Stimulated activated CD4-positive, alpha-beta T cell treated with anti-CD3 and anti-CD28 coated beads, TNF-alpha, amount 100 ng/mL, for 1 hour (primary cell): Measurements from ENCODE around the gene FAM107B.

Source experiments
- DNase-seq, 3 donors: peaks; one replicate each; pipeline ENCODE4 v3.0.0-alpha.2; 2020; ENCODE audit warnings: low read depth in 3 of 3, low spot score in 1 of 3

FAM107B gene

DNA sequence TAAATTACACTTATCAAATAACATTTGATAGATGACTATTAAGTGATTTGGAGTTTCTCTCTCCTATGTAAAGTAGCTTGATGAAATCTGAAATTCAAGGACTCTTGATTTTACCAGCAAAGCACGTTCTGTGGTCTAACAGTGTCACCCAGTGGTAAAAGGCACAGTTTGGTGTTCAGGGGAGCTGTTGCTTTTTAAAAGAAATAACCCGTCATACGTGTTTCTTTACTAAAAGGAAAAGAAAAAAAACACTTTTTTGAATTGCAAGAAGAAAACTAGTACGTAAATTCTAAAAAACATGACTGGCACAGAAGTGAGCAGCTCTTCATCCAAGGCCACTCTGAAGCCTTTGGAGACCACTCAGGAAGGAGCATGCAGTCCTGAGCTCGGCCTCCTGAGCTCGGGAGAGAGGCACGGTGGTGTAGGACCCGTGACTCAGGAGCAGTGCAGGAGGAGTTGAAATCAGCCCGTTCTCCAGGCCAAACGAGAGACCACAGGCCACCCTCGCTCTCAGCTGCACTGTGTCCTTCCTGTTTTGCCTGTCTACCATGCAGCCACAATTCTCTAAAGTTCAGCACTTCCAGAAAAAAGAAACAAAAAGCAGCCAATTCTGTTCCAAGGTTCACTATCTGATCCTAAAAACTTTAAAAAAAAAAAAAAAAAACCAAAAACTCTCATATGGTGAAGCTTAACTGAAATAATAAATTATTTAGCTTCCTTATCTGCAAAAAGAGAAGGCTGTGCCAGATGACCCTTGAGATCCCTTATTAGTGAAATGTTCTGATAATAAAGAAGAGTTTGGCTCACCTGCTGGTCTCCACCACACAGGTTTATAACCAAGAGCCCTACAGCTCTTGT, 231.4 kb downstream of the FAM107B start:
- no peak for DNase-seq

DNA sequence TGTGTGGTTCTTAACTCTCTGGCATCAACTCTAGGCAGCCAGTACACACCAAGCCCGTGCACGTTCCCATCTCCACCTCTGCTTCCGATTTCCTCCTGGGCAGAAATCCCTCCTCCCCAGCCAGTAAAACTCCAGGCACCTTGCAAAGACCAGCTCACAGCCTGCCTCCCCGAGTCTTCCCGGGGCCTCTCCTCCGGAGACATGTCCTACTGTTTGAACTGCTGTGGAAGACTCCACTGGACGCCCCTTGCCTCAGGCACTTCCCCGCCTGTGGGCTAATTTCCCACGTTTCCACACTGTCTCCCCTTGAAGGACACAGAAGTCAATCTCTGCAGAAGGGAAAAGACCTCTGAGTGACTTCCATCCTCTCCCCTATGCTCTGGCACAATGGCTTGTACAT, 233.3 kb downstream of the FAM107B start:
- DNase-seq = no peak

GRCh38 chr10:14540611-14541010, 234.1 kb downstream of the FAM107B start:
- DNase-seq = no peak

DNA sequence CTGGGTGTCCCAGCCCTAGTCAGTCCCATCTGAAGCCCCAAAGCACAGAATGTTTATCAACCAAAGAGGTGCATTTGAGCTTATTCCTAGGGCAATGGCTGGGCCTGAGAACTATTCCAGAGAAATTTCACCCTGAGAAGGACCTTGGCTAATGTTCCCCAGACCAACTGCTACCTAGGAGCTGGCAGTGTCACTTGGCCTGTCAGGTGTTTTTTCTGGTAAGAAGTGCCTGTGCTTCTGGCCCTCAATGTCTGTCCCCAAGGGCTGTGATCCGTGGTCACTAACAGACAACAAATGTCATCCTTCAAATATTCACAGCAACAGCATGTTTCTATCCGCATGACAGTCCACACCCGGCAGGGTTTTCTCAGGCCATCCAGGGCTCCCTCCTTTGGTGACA, 234.6 kb downstream of the FAM107B start:
- DNase-seq = no peak

DNA sequence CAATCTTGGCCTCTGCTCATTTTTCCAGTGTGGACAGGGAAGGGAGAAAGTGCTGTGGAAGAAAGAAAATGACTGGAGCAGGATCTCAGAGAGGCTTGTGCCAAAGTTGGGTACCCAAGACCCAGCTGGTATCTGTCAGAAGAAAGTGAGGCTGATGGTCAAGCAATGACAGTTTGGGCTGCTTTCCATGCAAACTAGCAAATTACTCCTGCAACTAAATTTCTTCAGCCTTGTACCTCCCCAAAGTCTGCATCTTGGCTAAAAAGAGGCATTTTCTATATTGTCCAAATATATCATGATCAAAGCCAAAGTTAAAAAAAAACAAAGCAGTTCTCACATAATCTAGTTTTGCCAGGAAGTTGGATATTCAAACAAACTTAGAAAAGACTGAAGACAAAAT, 235.5 kb downstream of the FAM107B start:
- DNase-seq = no peak

DNA sequence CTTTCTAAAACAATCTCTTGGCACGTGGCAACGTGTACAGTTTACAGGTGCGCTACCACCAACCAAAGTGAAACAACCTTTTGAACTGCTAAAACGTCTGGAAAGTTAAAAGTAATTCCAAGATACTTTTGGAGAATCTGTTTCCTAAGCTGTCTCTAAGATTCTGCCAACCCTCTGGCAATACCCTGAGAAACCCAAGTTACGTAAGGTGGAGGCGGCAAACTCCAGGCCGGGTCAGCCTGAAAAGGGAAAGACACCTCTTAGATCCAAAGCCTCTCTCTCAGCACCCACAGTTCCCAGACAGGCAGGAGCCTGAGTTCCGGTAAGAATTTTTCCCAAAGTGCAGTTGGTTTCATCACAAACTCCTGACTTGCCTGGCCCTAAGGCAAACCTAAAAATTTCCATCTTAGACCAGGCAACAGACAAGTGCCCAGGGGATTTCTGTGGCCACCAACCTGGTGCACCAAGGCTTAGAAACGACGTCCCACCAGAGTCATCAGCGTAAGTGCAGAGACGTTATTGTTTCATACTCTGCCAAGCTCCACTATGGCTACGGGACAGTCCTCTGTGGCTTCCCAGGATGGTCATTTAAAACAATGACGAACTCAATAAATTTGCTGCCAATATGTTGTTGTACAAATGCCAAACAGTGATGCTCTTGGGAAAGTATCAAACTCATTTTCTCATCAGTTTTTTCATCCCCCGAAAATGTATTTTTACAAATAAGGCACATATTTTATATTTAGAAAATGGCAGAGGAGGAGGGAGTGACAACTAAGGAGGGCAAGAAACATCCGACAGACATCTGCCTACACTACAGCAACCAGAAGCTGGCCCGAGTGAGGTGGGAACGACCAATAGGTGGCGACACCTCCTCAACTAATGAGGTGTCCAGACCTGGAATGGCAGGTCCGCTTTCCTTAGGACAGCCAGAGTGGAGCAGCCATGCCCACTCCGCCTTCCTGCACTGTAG, 238.2 kb downstream of the FAM107B start:
- peak in 1 of 3 donors; percentile 26 for DNase-seq

DNA sequence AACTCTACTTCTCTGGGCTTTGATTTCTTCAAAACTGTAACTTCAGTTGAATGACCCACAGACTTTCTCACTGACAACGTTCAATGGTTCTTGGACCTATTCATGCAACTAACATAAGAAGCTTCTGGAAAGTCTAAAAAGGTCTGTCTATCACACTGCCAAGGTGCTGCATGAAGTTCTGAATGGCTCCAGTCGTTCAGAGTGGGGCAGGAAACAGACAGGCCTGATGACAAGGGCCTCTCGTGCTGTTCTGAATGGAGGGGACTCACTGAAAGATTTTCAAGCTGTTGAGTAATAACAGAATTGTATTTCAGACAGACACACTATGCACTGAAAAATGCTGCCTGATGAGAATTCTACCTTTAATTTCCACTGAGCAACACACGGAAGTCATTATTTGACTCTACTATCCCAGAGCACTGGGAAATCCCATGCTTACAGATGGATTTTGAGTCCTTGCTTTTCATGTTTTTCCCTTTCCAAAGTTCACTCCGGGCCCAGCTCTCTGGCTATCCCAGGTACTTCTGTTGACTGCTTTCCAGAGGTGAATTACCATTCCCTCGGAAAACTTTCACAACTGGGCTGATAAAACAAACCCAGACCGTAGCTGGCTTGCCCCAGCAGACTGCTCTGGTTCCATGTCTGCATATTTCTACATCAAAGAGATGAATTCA, 239.1 kb downstream of the FAM107B start:
- no peak for DNase-seq

DNA sequence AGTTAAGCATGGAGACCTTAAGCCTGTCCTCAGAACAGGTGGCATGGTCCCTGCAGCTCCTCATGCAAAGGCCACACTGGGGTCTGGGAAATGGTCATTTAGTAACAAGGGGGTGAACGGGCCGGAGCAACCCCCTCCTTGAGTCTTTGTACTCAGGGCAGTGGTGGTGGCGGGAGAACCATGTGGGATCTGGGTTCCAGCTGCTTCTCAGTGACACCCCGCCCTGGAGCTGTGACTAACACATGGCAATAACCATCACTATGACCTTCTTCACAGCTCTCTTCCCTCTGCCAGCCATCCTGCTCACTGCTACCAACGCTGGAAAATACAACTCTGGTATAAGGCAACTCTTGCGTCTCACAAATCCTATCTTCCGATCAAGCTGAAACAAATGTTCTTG, 240.5 kb downstream of the FAM107B start:
- DNase-seq = no peak

DNA sequence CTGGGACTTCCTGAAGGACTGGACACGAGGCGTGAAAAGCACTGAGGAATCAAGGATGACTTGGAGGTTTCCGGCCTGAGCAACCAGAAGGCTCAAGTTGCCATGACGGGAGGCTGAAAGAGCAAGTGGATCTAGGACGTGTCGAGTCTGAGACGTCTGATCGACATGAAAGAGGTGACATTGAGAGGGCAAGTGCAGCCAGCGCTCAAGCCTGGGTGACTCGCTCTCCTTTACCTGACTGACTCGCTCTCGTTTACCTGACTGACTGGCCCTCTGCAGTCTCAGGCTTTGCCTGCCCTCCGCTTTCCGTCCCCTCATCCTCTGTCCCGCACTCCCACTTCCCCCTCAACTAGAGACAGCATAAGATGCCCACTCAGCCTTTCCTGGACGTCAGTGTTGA, 241.4 kb downstream of the FAM107B start:
- no peak for DNase-seq

DNA sequence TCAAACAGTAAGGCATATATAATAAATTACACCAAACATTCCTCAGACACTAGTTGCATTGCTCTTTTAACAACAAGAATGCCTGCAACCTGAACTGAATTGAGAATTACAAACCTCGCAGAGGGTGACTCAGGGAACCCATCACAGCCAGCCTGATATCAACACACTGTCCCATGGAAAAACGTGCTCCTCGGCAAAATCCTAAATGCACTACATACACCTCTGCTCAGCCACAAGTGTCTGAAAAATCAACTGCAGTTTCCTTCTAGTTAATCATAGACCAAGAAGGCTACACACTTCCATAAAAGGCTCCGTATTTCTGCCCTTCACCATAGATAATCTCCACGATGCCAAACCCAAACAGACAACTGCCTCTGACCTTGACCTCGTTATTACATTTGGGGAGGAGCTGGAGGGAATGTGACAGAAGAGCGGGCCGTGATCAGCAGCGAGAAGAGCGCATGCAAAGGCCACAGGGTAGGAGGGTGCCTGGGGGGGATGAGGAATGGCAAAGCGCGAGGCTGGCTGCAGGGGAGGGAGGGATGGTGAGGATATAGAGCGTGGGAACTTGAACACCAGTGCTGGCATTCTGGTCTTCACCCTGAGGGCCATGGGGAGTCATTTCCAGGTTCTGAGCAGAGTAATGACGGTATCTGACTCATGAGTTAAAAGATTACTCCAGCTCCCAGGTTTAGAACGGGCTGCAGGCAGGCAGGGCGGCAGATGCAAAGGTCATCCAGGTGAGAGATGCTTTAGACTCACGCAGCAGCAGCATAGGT, 242.0 kb downstream of the FAM107B start:
- no peak for DNase-seq

- no peak for DNase-seq
Observed at GRCh38 chr10:14531974-14532373, 242.7 kb downstream of the FAM107B start.

- DNase-seq = no peak
Observed at GRCh38 chr10:14530465-14530864, 244.2 kb downstream of the FAM107B start.

GRCh38 chr10:14529351-14529750, 245.3 kb downstream of the FAM107B start:
- DNase-seq = no peak

- no peak for DNase-seq
Observed at GRCh38 chr10:14528450-14528849, 246.2 kb downstream of the FAM107B start.

DNA sequence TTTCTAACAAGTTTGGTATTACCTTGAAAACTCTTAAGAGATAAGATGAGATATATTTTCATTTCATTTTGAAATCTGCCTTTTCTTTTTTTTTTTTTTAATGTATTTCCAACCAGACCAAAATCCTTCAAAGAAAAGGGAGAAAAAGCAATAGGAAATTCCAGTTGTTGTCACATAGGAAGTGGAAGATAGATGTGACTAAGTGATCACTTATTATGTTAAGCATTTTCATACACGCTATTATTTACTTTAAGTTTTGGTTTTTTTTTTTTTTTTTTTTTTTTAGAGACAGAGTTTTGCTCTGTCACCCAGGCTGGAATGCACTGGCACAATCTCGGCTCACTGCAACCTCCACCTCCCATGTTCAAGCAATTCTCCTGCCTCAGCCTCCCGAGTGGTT, 246.8 kb downstream of the FAM107B start:
- no peak for DNase-seq

GRCh38 chr10:14527134-14527844, 247.4 kb downstream of the FAM107B start:
- DNase-seq = no peak

GRCh38 chr10:14526326-14526725, 248.4 kb downstream of the FAM107B start:
- no peak for DNase-seq

DNA sequence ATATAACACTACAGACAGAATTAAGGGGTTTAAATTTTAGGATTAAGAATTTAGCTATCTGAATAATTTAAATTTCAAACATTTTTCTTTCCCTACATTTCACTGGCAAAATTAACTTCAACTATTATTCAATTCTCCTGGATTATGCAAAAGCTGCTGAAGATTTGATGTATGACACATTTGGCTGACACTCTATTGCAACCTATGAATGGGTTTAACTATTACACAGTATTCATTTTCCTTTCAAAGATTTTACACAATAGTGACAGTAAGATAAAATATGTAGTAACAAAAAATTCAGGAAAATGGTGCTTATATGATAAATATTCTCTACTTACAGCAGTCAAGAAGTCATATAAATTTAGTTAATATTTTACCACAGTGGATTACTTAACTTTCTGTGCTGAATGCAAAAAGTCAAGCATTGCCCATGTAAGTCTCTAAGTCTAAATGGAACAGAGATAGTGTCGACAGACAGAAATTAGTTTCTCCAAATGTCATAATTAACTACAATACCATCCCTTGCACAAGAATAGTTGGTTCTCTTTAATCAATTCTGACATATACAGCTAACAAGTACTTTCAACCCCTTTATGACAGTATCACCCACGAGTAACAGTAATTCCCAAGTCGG, 249.9 kb downstream of the FAM107B start:
- no peak for DNase-seq

- no peak for DNase-seq
Observed at GRCh38 chr10:14523286-14523685, 251.4 kb downstream of the FAM107B start.

- no peak for DNase-seq
Observed at GRCh38 chr10:14519785-14520184, 254.9 kb downstream of the FAM107B start.
